Liver (tissue), 9 donors: ENCODE data around the gene OSBPL1A. TPM values are rescaled to one million over a fixed set of nuclear protein-coding genes. Genes with fewer than 3 reads are reported as not detected.
A peak's percentile ranks its signal among the peaks of the same experiment; 100 is the strongest.

Source experiments
- DNase-seq: peaks from one replicate; pipeline ENCODE4 v3.0.0-alpha.2; 2017; ENCODE audit warnings: low spot score
- H3K27ac ChIP-seq, 2 donors: one replicate each; pipeline ENCODE4 v1.7.0; 2013; ENCODE audit warnings: inconsistent platforms in 2 of 2, low read length in 2 of 2, control low read depth in 1 of 2, low read depth in 1 of 2, mild to moderate bottlenecking in 1 of 2
- H3K27me3 ChIP-seq, 4 donors: one replicate each; pipeline versions ENCODE4 v1.6.1 to v1.7.0; 2013; ENCODE audit warnings: low read length in 3 of 4, inconsistent platforms in 1 of 4, mild to moderate bottlenecking in 1 of 4, moderate library complexity in 1 of 4; ENCODE audit not compliant: control insufficient read depth in 4 of 4, insufficient read depth in 4 of 4
- H3K36me3 ChIP-seq, 4 donors: one replicate each; pipeline versions ENCODE4 v1.6.1 to v1.7.0; 2013; ENCODE audit warnings: low read length in 3 of 4, mild to moderate bottlenecking in 3 of 4, low read depth in 1 of 4, moderate library complexity in 1 of 4; ENCODE audit not compliant: control insufficient read depth in 4 of 4, insufficient read depth in 3 of 4
- H3K4me1 ChIP-seq, 4 donors: one replicate each; pipeline versions ENCODE4 v1.6.1 to v1.7.0; 2013; ENCODE audit warnings: low read length in 3 of 4, mild to moderate bottlenecking in 3 of 4, moderate library complexity in 1 of 4; ENCODE audit not compliant: control insufficient read depth in 4 of 4, insufficient read depth in 4 of 4
- H3K4me3 ChIP-seq, 3 donors: one replicate each; pipeline versions ENCODE4 v1.6.1 to v1.7.0; 2013; ENCODE audit warnings: low read length in 3 of 3, control low read depth in 1 of 3, low read depth in 1 of 3, mild to moderate bottlenecking in 1 of 3
- H3K9ac ChIP-seq, 2 donors: one replicate each; pipeline ENCODE4 v1.7.0; 2013; ENCODE audit warnings: low read length in 2 of 2, mild to moderate bottlenecking in 2 of 2, moderate library complexity in 2 of 2, control low read depth in 1 of 2, low read depth in 1 of 2
- H3K9me3 ChIP-seq, 4 donors: one replicate each; pipeline versions ENCODE4 v1.6.1 to v1.7.0; 2013; ENCODE audit warnings: low read length in 3 of 4; ENCODE audit not compliant: control insufficient read depth in 4 of 4
- EGR1 ChIP-seq, 2 donors: IDR thresholded peaks; 2 replicates each; pipeline ENCODE4 v1.6.1; 2016 to 2018; ENCODE audit warnings: antibody characterized with exemption in 2 of 2, low read depth in 2 of 2
- FOXA1 ChIP-seq: IDR thresholded peaks from 2 replicates; pipeline ENCODE4 v1.6.1; 2016; ENCODE audit warnings: antibody characterized with exemption
- FOXA2 ChIP-seq: IDR thresholded peaks from 2 replicates; pipeline ENCODE4 v1.6.1; 2016; ENCODE audit warnings: antibody characterized with exemption
- GABPA ChIP-seq, 2 donors: IDR thresholded peaks in 1 of 2; conservative IDR thresholded peaks in 1 of 2; 2 replicates each; pipeline ENCODE4 v1.6.1; 2016; ENCODE audit warnings: antibody characterized with exemption in 2 of 2, mild to moderate bottlenecking in 1 of 2, moderate library complexity in 1 of 2
- HNF4A ChIP-seq, 2 donors: conservative IDR thresholded peaks; 2 replicates each; pipeline ENCODE4 v1.6.1; 2016; ENCODE audit warnings: antibody characterized with exemption in 2 of 2, mild to moderate bottlenecking in 2 of 2
- HNF4G ChIP-seq: IDR thresholded peaks from 2 replicates; pipeline ENCODE4 v1.6.1; 2016; ENCODE audit warnings: antibody characterized with exemption
- JUND ChIP-seq, 2 donors: IDR thresholded peaks; 2 replicates each; pipeline ENCODE4 v1.6.1; 2016; ENCODE audit warnings: antibody characterized with exemption in 2 of 2
- NR2F2 ChIP-seq: IDR thresholded peaks from 2 replicates; pipeline ENCODE4 v1.6.1; 2016; ENCODE audit warnings: antibody characterized with exemption
- RAD21 ChIP-seq, 2 donors: IDR thresholded peaks; 2 replicates each; pipeline ENCODE4 v1.6.1; 2016; ENCODE audit warnings: antibody characterized with exemption in 2 of 2, mild to moderate bottlenecking in 2 of 2
- RXRA ChIP-seq, 2 donors: IDR thresholded peaks; 2 replicates each; pipeline ENCODE4 v1.6.1; 2017 to 2018; ENCODE audit warnings: antibody characterized with exemption in 2 of 2, mild to moderate bottlenecking in 1 of 2
- SP1 ChIP-seq: IDR thresholded peaks from 2 replicates; pipeline ENCODE4 v1.6.1; 2018; ENCODE audit warnings: antibody characterized with exemption, mild to moderate bottlenecking
- TAF1 ChIP-seq: conservative IDR thresholded peaks from 2 replicates; pipeline ENCODE4 v1.6.1; 2016; ENCODE audit warnings: antibody characterized with exemption, mild to moderate bottlenecking
- YY1 ChIP-seq: IDR thresholded peaks from 2 replicates; pipeline ENCODE4 v1.6.1; 2016; ENCODE audit warnings: antibody characterized with exemption, mild to moderate bottlenecking
- WGBS: extraction: QIAGEN DNeasy Blood & Tissue Kit; methylation state at CpG from one replicate; pipeline ENCODE4 v1.1.7; 2013; 5-methylcytosine and 5-hydroxymethylcytosine counted together
- polyA plus RNA-seq, 2 donors: library from polyadenylated mRNA; stranded (reverse) in 1 of 2; unstranded in 1 of 2; fragments of 200-250 nt in 1 of 2; fragments of >200 nt in 1 of 2; fragmentation: Nextera tagmentation in 1 of 2; extraction: Ambion mirVana in 1 of 2; gene quantifications; one replicate each; pipeline versions ENCODE4 v1.2.1 to v1.2.3, GENCODE V29; 2013 to 2015
- total RNA-seq, 2 donors: library from RNA; depleted of rRNA; stranded (reverse); fragments of >200 nt; gene quantifications; one replicate each; pipeline ENCODE4 v1.2.3, GENCODE V29; 2014
- TF ChIP-seq, protein P1 (sequence below): IDR thresholded peaks from 2 replicates; pipeline ENCODE4 v1.6.1; 2016; ENCODE audit warnings: antibody characterized with exemption, mild to moderate bottlenecking
- TF ChIP-seq, protein P2 (sequence below): fragments of 150-350 bp; IDR thresholded peaks from 2 replicates; pipeline ENCODE4 v1.5.1; 2017; ENCODE audit warnings: improper control_type of control experiment, low read depth, low read length; ENCODE audit not compliant: missing input control
- TF ChIP-seq, protein P3 (sequence below): IDR thresholded peaks from 2 replicates; pipeline ENCODE4 v1.6.1; 2016; ENCODE audit warnings: antibody characterized with exemption
- TF ChIP-seq, protein P4 (sequence below): IDR thresholded peaks from 2 replicates; pipeline ENCODE4 v1.6.1; 2016; ENCODE audit warnings: antibody characterized with exemption
- donor health status: healthy.
- donor health status: healthy.
- donor health status: healthy.
- donor health status: healthy.
- donor health status: healthy.

The OSBPL1A gene
- total and polyA plus RNA-seq, 4 donors: 5.4 to 12.6 (median 8.9) TPM

DNA sequence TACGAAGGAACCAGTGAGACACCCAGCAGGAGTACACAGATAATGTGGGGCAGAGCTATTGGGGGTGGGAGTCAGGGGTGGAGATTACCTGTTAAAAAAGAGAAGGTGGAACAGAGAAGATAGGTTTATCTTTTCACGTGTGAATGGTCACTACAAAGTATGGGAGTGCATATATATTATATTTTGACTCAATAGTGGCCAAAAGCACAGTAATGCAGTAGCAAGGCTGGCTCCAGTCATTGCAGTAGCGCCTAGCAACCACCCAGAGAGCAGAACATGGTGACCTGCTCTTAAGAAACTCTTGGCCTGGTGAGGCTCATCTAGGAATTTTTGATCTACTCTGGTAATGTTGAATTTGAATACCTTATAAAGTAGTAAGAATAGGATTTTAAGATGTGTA, 29.9 kb upstream of the OSBPL1A start:
- Histone ChIP-seq H3K27ac (no peak overlapping the region), H3K36me3 (peaks cover 0 to 6% (median 0%) of the 10 kb centered on the region in 4 donors), H3K9me3 (peaks cover 0 to 11% (median 2%) of the 10 kb centered on the region in 4 donors), H3K4me3 (peak overlapping the region; percentile 75 to 88 (median 82)), H3K4me1 (peaks cover 3 to 9% (median 4%) of the 10 kb centered on the region in 4 donors), H3K9ac (no peak overlapping the region), H3K27me3 (peaks cover 0 to 3% (median 2%) of the 10 kb centered on the region in 4 donors)
- WGBS: 62% methylated on average over 3 of the region's 3 CpGs
- DNase-seq: no peak
- TF ChIP-seq, protein P1, sequence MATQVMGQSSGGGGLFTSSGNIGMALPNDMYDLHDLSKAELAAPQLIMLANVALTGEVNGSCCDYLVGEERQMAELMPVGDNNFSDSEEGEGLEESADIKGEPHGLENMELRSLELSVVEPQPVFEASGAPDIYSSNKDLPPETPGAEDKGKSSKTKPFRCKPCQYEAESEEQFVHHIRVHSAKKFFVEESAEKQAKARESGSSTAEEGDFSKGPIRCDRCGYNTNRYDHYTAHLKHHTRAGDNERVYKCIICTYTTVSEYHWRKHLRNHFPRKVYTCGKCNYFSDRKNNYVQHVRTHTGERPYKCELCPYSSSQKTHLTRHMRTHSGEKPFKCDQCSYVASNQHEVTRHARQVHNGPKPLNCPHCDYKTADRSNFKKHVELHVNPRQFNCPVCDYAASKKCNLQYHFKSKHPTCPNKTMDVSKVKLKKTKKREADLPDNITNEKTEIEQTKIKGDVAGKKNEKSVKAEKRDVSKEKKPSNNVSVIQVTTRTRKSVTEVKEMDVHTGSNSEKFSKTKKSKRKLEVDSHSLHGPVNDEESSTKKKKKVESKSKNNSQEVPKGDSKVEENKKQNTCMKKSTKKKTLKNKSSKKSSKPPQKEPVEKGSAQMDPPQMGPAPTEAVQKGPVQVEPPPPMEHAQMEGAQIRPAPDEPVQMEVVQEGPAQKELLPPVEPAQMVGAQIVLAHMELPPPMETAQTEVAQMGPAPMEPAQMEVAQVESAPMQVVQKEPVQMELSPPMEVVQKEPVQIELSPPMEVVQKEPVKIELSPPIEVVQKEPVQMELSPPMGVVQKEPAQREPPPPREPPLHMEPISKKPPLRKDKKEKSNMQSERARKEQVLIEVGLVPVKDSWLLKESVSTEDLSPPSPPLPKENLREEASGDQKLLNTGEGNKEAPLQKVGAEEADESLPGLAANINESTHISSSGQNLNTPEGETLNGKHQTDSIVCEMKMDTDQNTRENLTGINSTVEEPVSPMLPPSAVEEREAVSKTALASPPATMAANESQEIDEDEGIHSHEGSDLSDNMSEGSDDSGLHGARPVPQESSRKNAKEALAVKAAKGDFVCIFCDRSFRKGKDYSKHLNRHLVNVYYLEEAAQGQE: no peak
- TF ChIP-seq FOXA1 (no peak), RXRA (IDR thresholded peaks at IDR 0.05) (no peak), HNF4A (conservative IDR thresholded peaks at IDR 0.05) (no peak), NR2F2 (no peak), RAD21 (IDR thresholded peaks at IDR 0.05) (no peak), SP1 (no peak), FOXA2 (no peak), TAF1 (no peak), EGR1 (IDR thresholded peaks at IDR 0.05; ENCODE audit: low read depth in 2 of 2) (no peak), HNF4G (no peak), JUND (IDR thresholded peaks at IDR 0.05) (no peak), YY1 (no peak), GABPA (IDR thresholded peaks at IDR 0.05 in 1 of 2, conservative IDR thresholded peaks at IDR 0.05 in 1 of 2) (no peak)
- TF ChIP-seq, protein P2, sequence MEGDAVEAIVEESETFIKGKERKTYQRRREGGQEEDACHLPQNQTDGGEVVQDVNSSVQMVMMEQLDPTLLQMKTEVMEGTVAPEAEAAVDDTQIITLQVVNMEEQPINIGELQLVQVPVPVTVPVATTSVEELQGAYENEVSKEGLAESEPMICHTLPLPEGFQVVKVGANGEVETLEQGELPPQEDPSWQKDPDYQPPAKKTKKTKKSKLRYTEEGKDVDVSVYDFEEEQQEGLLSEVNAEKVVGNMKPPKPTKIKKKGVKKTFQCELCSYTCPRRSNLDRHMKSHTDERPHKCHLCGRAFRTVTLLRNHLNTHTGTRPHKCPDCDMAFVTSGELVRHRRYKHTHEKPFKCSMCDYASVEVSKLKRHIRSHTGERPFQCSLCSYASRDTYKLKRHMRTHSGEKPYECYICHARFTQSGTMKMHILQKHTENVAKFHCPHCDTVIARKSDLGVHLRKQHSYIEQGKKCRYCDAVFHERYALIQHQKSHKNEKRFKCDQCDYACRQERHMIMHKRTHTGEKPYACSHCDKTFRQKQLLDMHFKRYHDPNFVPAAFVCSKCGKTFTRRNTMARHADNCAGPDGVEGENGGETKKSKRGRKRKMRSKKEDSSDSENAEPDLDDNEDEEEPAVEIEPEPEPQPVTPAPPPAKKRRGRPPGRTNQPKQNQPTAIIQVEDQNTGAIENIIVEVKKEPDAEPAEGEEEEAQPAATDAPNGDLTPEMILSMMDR: no peak
- TF ChIP-seq, protein P3, sequence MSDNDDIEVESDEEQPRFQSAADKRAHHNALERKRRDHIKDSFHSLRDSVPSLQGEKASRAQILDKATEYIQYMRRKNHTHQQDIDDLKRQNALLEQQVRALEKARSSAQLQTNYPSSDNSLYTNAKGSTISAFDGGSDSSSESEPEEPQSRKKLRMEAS: no peak
- TF ChIP-seq, protein P4, sequence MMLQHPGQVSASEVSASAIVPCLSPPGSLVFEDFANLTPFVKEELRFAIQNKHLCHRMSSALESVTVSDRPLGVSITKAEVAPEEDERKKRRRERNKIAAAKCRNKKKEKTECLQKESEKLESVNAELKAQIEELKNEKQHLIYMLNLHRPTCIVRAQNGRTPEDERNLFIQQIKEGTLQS: no peak

DNA sequence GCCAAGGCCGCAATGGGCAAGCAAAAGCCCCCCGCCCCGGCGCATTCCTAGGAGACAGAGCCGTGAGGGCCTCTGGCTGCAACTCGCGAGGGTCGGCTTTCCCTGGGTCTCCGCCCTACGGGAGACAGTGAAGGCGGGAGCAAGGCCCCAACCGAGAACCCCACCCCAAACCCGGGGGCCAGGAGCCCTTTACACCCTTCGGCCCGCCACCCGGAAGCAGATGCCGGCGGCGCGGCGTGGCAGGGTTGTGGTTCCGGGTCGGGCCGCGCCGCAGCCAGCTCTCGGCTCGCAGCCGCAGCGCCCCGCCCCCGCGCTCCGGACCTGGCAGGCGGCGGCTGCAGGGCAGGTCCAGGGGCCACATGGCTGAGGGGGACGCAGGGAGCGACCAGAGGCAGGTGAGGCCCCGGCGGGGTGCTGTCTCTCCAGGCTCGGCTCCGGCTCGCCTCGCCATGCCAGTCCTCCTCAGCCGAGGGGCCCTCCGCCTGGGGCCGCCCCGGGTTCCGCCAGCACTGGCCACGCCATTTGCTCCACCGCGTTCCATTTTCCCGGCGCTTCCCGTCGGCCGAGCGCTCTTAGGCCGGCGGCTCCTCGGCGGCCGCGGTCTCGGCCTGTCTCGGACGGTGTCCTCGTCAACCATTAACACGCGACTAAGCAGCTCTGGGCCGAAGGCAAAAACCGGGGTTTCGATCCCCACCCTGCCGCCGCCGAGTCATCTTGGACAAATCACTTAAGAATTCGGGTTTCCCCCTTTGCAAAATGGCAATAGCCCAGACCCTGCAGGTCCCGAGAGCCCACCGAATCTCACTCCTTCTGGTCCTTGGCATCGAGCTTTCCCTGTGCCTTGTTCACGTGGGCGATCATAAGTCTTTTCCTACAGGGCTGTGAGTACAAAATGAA, 29.0 kb upstream of the OSBPL1A start, which contains the start of gene IMPACT:
Gene IMPACT, plus strand, starts transcription at position 273 of the 897 bp plus-strand sequence. Its CDS starts 87 bp downstream, at position 360.
- Histone ChIP-seq H3K9me3 (peaks cover 0 to 11% (median 2%) of the 10 kb centered on the region in 4 donors), H3K9ac (peak within 1 kb of the TSS; percentile 57 to 64), H3K4me3 (peak within 1 kb of the TSS; percentile 75 to 88 (median 82)), H3K36me3 (peaks cover 0 to 6% (median 0%) of the 10 kb centered on the region in 4 donors), H3K27me3 (peaks cover 0 to 3% (median 2%) of the 10 kb centered on the region in 4 donors), H3K4me1 (peaks cover 3 to 9% (median 4%) of the 10 kb centered on the region in 4 donors), H3K27ac (peak within 1 kb of the TSS; percentile 71 to 80)
- 2% methylated on average over 82 of the region's 82 CpGs for WGBS
- TF ChIP-seq EGR1 (IDR thresholded peaks at IDR 0.05; ENCODE audit: low read depth in 2 of 2) (peak in 1 of 2 donors; percentile 70), NR2F2 (no peak), HNF4A (conservative IDR thresholded peaks at IDR 0.05) (no peak), FOXA1 (no peak), GABPA (IDR thresholded peaks at IDR 0.05 in 1 of 2, conservative IDR thresholded peaks at IDR 0.05 in 1 of 2) (peak; percentile 85 to 94), YY1 (peak; percentile 67), RXRA (IDR thresholded peaks at IDR 0.05) (no peak)
- TF ChIP-seq, protein P2: no peak
- peak; percentile 86 for DNase-seq
